Neuronal stem cell (in vitro differentiated cells): ENCODE results near the gene APC.

Experiments used
- DNase-seq: peaks from one replicate; pipeline ENCODE4 v3.0.0-alpha.2; 2013; ENCODE audit warnings: low spot score
- H2AFZ ChIP-seq: one replicate; pipeline ENCODE4 v1.6.1; 2013; ENCODE audit warnings: mild to moderate bottlenecking, low read length, inconsistent platforms
- H2AK5ac ChIP-seq: 2 replicates; pipeline ENCODE4 v1.6.1; 2013; ENCODE audit warnings: low read depth, mild to moderate bottlenecking, inconsistent platforms, low read length, moderate library complexity, mixed read lengths
- H2BK120ac ChIP-seq: 2 replicates; pipeline ENCODE4 v1.6.1; 2013; ENCODE audit warnings: low read depth, mild to moderate bottlenecking, inconsistent platforms, low read length, moderate library complexity, mixed read lengths
- H2BK12ac ChIP-seq: one replicate; pipeline ENCODE4 v1.6.1; 2013; ENCODE audit warnings: low read length, inconsistent platforms
- H2BK15ac ChIP-seq: 2 replicates; pipeline ENCODE4 v1.6.1; 2013; ENCODE audit warnings: mild to moderate bottlenecking, low read length, inconsistent platforms, mixed read lengths
- H2BK5ac ChIP-seq: one replicate; pipeline ENCODE4 v1.6.1; 2013; ENCODE audit warnings: inconsistent platforms, mild to moderate bottlenecking, low read length, moderate library complexity
- H3K14ac ChIP-seq: one replicate; pipeline ENCODE4 v1.6.1; 2013; ENCODE audit warnings: low read length, inconsistent platforms
- H3K18ac ChIP-seq: 2 replicates; pipeline ENCODE4 v1.6.1; 2013; ENCODE audit warnings: low read length, inconsistent platforms
- H3K23ac ChIP-seq: 2 replicates; pipeline ENCODE4 v1.6.1; 2013; ENCODE audit warnings: low read depth, mild to moderate bottlenecking, mixed read lengths, low read length, inconsistent platforms; ENCODE audit not compliant: poor library complexity
- H3K27ac ChIP-seq: replicated peaks from 3 replicates; pipeline ENCODE4 v1.5.1; 2013; ENCODE audit warnings: low read length, inconsistent platforms
- H3K27me3 ChIP-seq, 3 experiments: 2 replicates each; pipeline ENCODE4 v1.6.1; 2013; ENCODE audit warnings: low read length in 3 of 3, mild to moderate bottlenecking in 2 of 3, inconsistent platforms in 1 of 3, low read depth in 1 of 3, mixed read lengths in 1 of 3, moderate library complexity in 1 of 3; ENCODE audit not compliant: control insufficient read depth in 3 of 3, insufficient read depth in 3 of 3
- H3K36me3 ChIP-seq, 2 donors: replicated peaks in 1 of 2; 2 replicates each; pipeline ENCODE4 v1.6.1; 2013; ENCODE audit warnings: low read length in 2 of 2; ENCODE audit not compliant: control insufficient read depth in 2 of 2, insufficient read depth in 2 of 2
- H3K4ac ChIP-seq: 2 replicates; pipeline ENCODE4 v1.6.1; 2013; ENCODE audit warnings: inconsistent platforms, mild to moderate bottlenecking, low read length, moderate library complexity
- H3K4me1 ChIP-seq, 2 donors: 1 replicate in 1 of 2; 2 replicates in 1 of 2; pipeline ENCODE4 v1.6.1; 2013; ENCODE audit warnings: low read length in 2 of 2, low read depth in 1 of 2; ENCODE audit not compliant: control insufficient read depth in 2 of 2, insufficient read depth in 1 of 2
- H3K4me2 ChIP-seq: one replicate; pipeline ENCODE4 v1.6.1; 2013; ENCODE audit warnings: mild to moderate bottlenecking, low read length, inconsistent platforms; ENCODE audit not compliant: insufficient read depth, poor library complexity, severe bottlenecking
- H3K4me3 ChIP-seq, 2 donors: 2 replicates each; pipeline ENCODE4 v1.5.1; 2013; ENCODE audit warnings: low read length in 2 of 2, mild to moderate bottlenecking in 2 of 2, inconsistent platforms in 1 of 2, moderate library complexity in 1 of 2
- H3K79me1 ChIP-seq: one replicate; pipeline ENCODE4 v1.6.1; 2013; ENCODE audit warnings: low read depth, mild to moderate bottlenecking, inconsistent platforms, low read length, moderate library complexity
- H3K9ac ChIP-seq: one replicate; pipeline ENCODE4 v1.6.1; 2013; ENCODE audit warnings: mild to moderate bottlenecking, low read depth, low read length, inconsistent platforms; ENCODE audit not compliant: poor library complexity
- H3K9me3 ChIP-seq, 2 donors: replicated peaks in 1 of 2; 2 replicates each; pipeline versions ENCODE3 to v1.6.1; 2013; ENCODE audit warnings: low read length in 2 of 2, mild to moderate bottlenecking in 2 of 2, inconsistent platforms in 1 of 2, low read depth in 1 of 2, mixed read lengths in 1 of 2, moderate library complexity in 1 of 2; ENCODE audit not compliant: control insufficient read depth in 2 of 2, insufficient read depth in 1 of 2
- H4K8ac ChIP-seq: one replicate; pipeline ENCODE4 v1.6.1; 2013; ENCODE audit warnings: low read depth, mild to moderate bottlenecking, inconsistent platforms, low read length, moderate library complexity
- H4K91ac ChIP-seq: one replicate; pipeline ENCODE4 v1.6.1; 2013; ENCODE audit warnings: low read length, low read depth, mild to moderate bottlenecking, inconsistent platforms; ENCODE audit not compliant: poor library complexity
- WGBS, 2 donors: extraction: QIAGEN DNeasy Blood & Tissue Kit; methylation state at CpG; one replicate each; pipeline ENCODE4 v1.1.7; 2013; ENCODE audit warnings: missing lambda C conversion rate in 2 of 2, mixed read lengths in 1 of 2; ENCODE audit not compliant: insufficient read length in 2 of 2, insufficient replicate concordance in 1 of 2; ENCODE audit errors: extremely low coverage in 2 of 2; 5-methylcytosine and 5-hydroxymethylcytosine counted together

Gene APC

GRCh38 chr5:112691339-112691680 is 46.4 kb upstream of the APC start:
- H3K4ac ChIP-seq = no peak overlapping the region
- no peak overlapping the region for H4K91ac ChIP-seq
- H2BK5ac ChIP-seq = no peak overlapping the region
- no peaks in the 10 kb centered on the region for H3K36me3 ChIP-seq
- no peak overlapping the region for H2BK12ac ChIP-seq
- no peak for DNase-seq
- no peak overlapping the region for H3K23ac ChIP-seq
- H3K79me1 ChIP-seq = no peaks in the 10 kb centered on the region
- H3K9ac ChIP-seq = no peak overlapping the region
- no peak overlapping the region for H2BK120ac ChIP-seq
- H3K27me3 ChIP-seq = no peaks in the 10 kb centered on the region
- no peak overlapping the region for H3K4me3 ChIP-seq
- H3K4me2 ChIP-seq = no peak overlapping the region
- no peak overlapping the region for H3K27ac ChIP-seq
- H2AFZ ChIP-seq = no peak overlapping the region
- no peak overlapping the region for H3K14ac ChIP-seq
- peaks cover 0 to 8% of the 10 kb centered on the region in 2 donors for H3K4me1 ChIP-seq
- no peak overlapping the region for H2AK5ac ChIP-seq
- no peak overlapping the region for H2BK15ac ChIP-seq
- no CpG with 5 or more reads among the region's 1 CpG for WGBS, 2 donors
- H3K9me3 ChIP-seq = peaks cover 0 to 3% of the 10 kb centered on the region in 2 donors
- no peak overlapping the region for H3K18ac ChIP-seq
- no peak overlapping the region for H4K8ac ChIP-seq

- Histone ChIP-seq H3K14ac (no peak overlapping the region), H2BK15ac (no peak overlapping the region), H2AFZ (no peak overlapping the region), H3K18ac (no peak overlapping the region), H3K27ac (no peak overlapping the region), H3K79me1 (no peaks in the 10 kb centered on the region), H2BK120ac (no peak overlapping the region), H3K4me1 (peaks cover 0 to 7% of the 10 kb centered on the region in 2 donors), H3K9ac (no peak overlapping the region), H2AK5ac (no peak overlapping the region), H3K23ac (no peak overlapping the region), H3K36me3 (no peaks in the 10 kb centered on the region), H2BK5ac (no peak overlapping the region), H4K8ac (no peak overlapping the region), H3K9me3 (peaks cover 0 to 3% of the 10 kb centered on the region in 2 donors), H4K91ac (no peak overlapping the region), H3K4me2 (no peak overlapping the region), H3K4me3 (no peak overlapping the region), H2BK12ac (no peak overlapping the region), H3K4ac (no peak overlapping the region), H3K27me3 (no peaks in the 10 kb centered on the region)
- no CpG with 5 or more reads among the region's 3 CpGs for WGBS, 2 donors
- DNase-seq = no peak
Observed at GRCh38 chr5:112691758-112692157, 45.9 kb upstream of the APC start.

- Histone ChIP-seq H3K9ac (no peak overlapping the region), H3K4me2 (no peak overlapping the region), H3K27me3 (no peaks in the 10 kb centered on the region), H3K4me3 (no peak overlapping the region), H2AFZ (no peak overlapping the region), H3K27ac (no peak overlapping the region), H3K18ac (no peak overlapping the region), H3K4me1 (peaks cover 0 to 3% of the 10 kb centered on the region in 2 donors), H2BK120ac (no peak overlapping the region), H4K91ac (no peak overlapping the region), H2BK5ac (no peak overlapping the region), H3K14ac (no peak overlapping the region), H2BK15ac (no peak overlapping the region), H3K23ac (no peak overlapping the region), H3K79me1 (no peaks in the 10 kb centered on the region), H2AK5ac (no peak overlapping the region), H2BK12ac (no peak overlapping the region), H3K9me3 (peaks cover 0 to 3% of the 10 kb centered on the region in 2 donors), H3K36me3 (no peaks in the 10 kb centered on the region), H4K8ac (no peak overlapping the region), H3K4ac (no peak overlapping the region)
- no peak for DNase-seq
- WGBS, 2 donors = no CpG with 5 or more reads among the region's 1 CpG
Observed at GRCh38 chr5:112692472-112692871, 45.2 kb upstream of the APC start.

GRCh38 chr5:112693301-112693700 is 44.4 kb upstream of the APC start:
- Histone ChIP-seq H3K18ac (no peak overlapping the region), H3K9me3 (peaks cover 0 to 3% of the 10 kb centered on the region in 2 donors), H2AK5ac (no peak overlapping the region), H3K27me3 (no peaks in the 10 kb centered on the region), H2BK5ac (no peak overlapping the region), H2AFZ (no peak overlapping the region), H3K4me3 (no peak overlapping the region), H2BK15ac (no peak overlapping the region), H3K9ac (no peak overlapping the region), H4K8ac (no peak overlapping the region), H3K36me3 (no peaks in the 10 kb centered on the region), H2BK12ac (no peak overlapping the region), H4K91ac (no peak overlapping the region), H3K79me1 (no peaks in the 10 kb centered on the region), H3K4ac (no peak overlapping the region), H3K14ac (no peak overlapping the region), H2BK120ac (no peak overlapping the region), H3K23ac (no peak overlapping the region), H3K4me1 (peaks cover 0 to 3% of the 10 kb centered on the region in 2 donors), H3K4me2 (no peak overlapping the region), H3K27ac (no peak overlapping the region)
- WGBS, 2 donors = no CpG with 5 or more reads among the region's 3 CpGs
- no peak for DNase-seq
